Gastroesophageal sphincter (tissue), 2 donors: Measurements from ENCODE around the gene IFNGR2.

Source experiments
- EP300 ChIP-seq: sonication (generic); formaldehyde crosslinking; IDR thresholded peaks from one replicate; pipeline ENCODE4 v1.6.1; 2017; ENCODE audit warnings: antibody characterized with exemption, mild to moderate bottlenecking
- POLR2A ChIP-seq, 2 donors: fragments of 450-650 bp; IDR thresholded peaks; one replicate each; pipeline ENCODE4 v1.6.1; 2017; ENCODE audit warnings: antibody characterized with exemption in 2 of 2, mild to moderate bottlenecking in 2 of 2, moderate library complexity in 1 of 2

GRCh38 chr21:33357177-33357576, 46.0 kb upstream of the IFNGR2 start:
- TF ChIP-seq POLR2A (IDR thresholded peaks at IDR 0.05) (no peak), EP300 (no peak)
